Measurements from ENCODE around the gene SLC19A1.

The SLC19A1 gene

DNA sequence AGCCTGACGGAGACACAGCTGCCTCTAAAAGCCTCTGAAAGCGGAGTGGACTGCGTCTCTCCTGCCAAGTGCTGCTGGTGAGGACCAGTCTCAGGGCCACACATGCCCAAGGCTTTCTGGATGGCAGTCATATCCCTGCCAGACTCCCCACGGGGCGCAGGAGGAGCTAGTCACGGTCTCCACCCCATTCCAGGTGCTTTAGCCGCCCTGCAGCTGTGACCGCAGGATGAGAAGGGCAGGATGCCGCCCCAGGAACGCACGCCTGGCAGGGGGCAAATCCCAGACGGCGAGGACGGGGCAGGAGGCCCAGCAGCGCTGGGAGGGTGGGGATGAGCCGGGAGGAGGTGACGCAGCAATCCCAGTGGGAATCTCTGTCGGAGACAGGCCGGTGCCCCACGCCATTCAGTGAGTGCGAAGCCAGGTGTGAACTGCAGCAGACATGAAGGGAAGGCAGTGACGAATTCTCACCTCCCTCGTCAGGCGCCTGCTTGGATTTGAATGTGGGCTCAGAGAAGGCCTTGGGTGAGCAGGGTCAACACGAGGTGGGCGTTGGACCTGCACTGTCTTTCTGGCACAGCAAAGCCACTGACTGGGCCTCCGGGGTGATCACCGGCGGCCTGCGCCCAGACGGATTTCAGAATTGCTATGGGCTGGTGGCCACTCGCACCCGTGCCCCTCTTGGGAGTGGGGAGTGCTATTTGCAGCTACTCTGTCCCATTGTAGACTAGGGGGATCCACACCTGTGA lies 38.5 kb upstream of the SLC19A1 start:
- H3K4me3 ChIP-seq (ENCODE audit: low read length) = no peak overlapping the region
- no peak for DNase-seq (ENCODE audit: low read depth)
- TF ChIP-seq, protein P1, sequence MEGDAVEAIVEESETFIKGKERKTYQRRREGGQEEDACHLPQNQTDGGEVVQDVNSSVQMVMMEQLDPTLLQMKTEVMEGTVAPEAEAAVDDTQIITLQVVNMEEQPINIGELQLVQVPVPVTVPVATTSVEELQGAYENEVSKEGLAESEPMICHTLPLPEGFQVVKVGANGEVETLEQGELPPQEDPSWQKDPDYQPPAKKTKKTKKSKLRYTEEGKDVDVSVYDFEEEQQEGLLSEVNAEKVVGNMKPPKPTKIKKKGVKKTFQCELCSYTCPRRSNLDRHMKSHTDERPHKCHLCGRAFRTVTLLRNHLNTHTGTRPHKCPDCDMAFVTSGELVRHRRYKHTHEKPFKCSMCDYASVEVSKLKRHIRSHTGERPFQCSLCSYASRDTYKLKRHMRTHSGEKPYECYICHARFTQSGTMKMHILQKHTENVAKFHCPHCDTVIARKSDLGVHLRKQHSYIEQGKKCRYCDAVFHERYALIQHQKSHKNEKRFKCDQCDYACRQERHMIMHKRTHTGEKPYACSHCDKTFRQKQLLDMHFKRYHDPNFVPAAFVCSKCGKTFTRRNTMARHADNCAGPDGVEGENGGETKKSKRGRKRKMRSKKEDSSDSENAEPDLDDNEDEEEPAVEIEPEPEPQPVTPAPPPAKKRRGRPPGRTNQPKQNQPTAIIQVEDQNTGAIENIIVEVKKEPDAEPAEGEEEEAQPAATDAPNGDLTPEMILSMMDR (conservative IDR thresholded peaks at IDR 0.05; ENCODE audit: low read length) = no peak

DNA sequence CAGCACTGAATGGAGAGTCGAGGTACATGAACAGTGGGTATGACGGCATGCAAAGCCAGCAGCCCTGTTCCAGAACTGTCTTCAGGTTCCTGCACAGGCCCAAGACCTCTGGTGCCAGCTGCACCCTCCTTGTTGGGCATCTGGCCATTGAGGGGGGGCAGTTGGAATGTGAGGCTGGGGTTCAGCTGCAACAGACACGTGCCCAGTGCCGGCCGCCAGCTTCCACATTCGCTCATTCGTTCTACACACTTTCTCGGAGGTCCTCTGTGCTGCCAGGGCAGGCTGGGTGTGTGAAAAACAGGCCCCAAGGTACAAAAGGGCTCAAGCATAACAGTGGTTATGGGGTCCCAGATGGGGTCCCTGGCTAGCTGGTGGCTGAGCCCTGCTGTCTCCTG lies 37.9 kb upstream of the SLC19A1 start:
- DNase-seq (ENCODE audit: low read depth) = no peak
- no peak overlapping the region for H3K4me3 ChIP-seq (ENCODE audit: low read length)
- TF ChIP-seq, protein P1 (conservative IDR thresholded peaks at IDR 0.05; ENCODE audit: low read length) = no peak

DNA sequence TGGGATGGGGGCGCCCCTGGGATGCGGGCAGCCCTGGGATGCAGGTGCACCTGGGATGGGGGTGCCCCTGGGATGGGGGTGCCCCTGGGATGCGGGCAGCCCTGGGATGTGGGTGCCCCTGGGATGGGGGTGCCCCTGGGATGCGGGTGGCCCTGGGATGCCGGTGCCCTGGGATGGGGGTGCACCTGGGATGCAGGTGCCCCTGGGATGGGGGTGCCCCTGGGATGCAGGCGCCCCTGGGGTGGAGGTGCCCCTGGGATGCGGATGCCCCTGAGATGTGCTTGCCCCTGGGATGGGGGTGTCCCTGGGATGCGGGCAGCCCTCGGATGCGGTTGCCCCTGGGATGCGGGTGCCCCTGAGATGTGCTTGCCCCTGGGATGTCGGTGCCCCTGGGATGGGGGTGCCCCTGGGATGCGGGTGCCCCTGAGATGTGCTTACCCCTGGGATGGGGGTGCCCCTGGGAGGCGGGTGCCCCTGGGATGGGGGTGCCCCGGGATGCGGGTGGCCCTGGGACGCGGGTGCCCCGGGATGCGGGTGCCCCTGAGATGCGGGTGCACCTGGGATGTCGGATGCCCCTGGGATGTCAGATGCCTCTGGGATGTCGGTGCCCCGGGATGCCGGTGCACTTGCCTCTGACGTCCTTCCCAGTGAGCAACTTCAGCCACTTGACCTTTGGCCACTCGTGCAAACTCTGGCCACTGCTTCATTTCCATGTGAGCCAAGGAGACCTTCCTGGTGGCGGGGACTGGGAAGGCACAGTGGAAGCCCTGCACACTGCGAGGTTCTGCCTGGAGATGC lies 37.3 kb upstream of the SLC19A1 start:
- no peak overlapping the region for H3K4me3 ChIP-seq (ENCODE audit: low read length)
- TF ChIP-seq, protein P1 (conservative IDR thresholded peaks at IDR 0.05; ENCODE audit: low read length) = no peak

GRCh38 chr21:45578811-45579381 lies 36.7 kb upstream of the SLC19A1 start:
- TF ChIP-seq, protein P1 (conservative IDR thresholded peaks at IDR 0.05; ENCODE audit: low read length) = no peak
- no peak for DNase-seq (ENCODE audit: low read depth)
- no peak overlapping the region for H3K4me3 ChIP-seq (ENCODE audit: low read length)

More for the DNA sequence above, 37.3 kb upstream of the SLC19A1 start:
- no peak for DNase-seq (ENCODE audit: low read depth)

DNA sequence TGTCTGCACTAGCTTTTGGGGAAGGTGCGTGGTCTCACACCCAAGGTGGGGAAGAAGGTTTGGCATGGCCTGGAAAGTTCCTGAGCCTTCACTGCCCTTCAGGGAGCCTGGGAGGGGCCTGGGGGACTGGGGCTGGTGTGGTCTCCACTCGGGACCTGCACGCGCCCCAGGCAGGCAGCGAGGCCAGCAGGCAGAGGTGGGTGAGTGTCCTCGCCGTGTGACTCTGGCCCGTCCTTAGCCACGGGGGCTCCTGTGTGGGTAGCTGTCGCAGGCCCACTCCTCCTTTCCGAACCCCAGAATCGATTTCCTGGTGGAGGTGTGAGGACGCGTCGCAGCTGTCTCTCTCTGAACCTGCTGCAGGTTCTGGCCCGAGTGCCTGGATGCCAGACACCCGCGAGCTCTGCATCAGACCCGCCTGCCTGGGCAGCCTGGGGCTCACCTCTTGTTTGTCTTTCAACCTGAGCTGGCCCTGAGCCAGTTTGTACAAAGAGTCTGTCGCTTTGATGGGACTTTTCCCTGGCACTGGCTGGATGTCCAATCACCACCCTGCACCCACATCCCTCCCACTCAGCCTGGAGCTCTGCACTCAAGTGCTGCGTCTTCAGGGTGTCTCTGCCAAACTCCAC lies 36.0 kb upstream of the SLC19A1 start:
- TF ChIP-seq, protein P1 (conservative IDR thresholded peaks at IDR 0.05; ENCODE audit: low read length) = no peak
- DNase-seq (ENCODE audit: low read depth) = no peak
- H3K4me3 ChIP-seq (ENCODE audit: low read length) = no peak overlapping the region

DNA sequence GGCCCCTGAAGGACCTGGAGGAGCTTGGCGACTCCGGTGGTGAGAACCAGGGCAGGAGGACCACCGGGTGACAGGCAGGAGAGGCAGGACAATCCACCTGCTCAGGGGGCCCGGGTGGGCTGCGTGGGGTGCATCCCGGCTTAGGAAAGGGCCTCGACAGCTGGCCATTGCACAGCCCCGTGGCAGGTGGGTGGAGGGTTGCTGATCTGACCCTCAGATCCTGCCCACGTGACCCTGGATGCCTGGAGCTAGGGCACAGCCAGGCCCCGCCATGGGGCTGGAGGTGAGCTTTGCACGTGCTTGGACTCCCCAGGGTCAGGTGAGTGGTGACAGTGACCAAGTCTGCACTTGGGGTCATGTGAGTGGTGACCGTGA lies 35.5 kb upstream of the SLC19A1 start:
- H3K4me3 ChIP-seq (ENCODE audit: low read length) = no peak overlapping the region
- no peak for DNase-seq (ENCODE audit: low read depth)
- TF ChIP-seq, protein P1 (conservative IDR thresholded peaks at IDR 0.05; ENCODE audit: low read length) = no peak
